ENCODE measurements around the gene RASGRP2.

DNA sequence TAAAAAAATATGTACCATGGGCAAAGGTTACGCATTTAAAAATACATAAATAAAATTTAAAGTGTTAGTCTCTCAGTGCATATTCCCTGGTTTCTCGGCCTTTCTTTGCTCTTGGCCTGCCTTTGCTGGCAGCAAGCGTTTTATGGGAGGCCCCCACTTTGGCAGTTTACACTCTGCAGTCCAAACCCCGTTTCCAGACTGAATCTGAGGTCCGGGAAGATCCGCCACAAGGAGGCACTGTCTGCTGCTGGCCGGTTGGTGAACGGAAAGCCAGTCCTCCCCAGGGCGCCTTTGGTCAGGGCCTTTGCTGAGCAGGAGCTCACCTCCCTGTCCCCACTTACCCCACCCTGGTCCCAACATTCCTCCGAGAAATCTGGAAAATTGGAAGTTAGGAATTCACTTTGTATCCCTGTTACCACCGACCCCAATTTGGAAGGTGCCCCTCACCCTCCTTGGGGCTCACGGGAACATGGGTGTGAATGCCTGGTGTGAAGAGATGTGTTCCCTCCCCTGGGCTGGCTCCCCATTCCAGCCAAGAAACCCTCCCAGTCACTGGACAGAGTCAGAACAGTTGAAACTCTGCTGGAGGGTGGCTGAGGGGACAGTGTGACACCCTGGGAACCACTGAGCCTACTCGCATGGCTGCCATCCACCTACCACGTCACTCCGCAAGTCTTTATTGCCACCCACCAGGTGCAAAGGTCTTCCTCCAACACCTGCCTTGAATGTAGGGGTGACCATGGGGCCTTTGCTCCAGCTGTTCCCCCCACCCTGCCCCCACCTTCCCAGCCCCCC, 43.8 kb upstream of the RASGRP2 start:
- TF ChIP-seq EZH2 (IDR thresholded peaks at IDR 0.05; ENCODE audit: borderline replicate concordance, low read length) = no peak
- TF ChIP-seq CTCF (IDR thresholded peaks at IDR 0.05; ENCODE audit: low read length) = peak; percentile 84

All from OCI-LY1 (cell line).